CD4-positive, alpha-beta T cell treated with Interleukin-1 beta for 1 hour (primary cell): ENCODE data around the gene PRR15L.
A peak's percentile ranks its signal among the peaks of the same experiment; 100 is the strongest.
"Not testable (repeated sequence)": the region's sequence is repeated elsewhere in the genome, so short reads cannot be mapped to it uniquely, and the experiment has no call there.

Experiments used
- DNase-seq, 2 donors: peaks; one replicate each; pipeline ENCODE4 v3.0.0-alpha.2; 2020 to 2022

PRR15L gene

GRCh38 chr17:47956791-47957590 is 692 bp downstream of the PRR15L start:
- DNase-seq, result no peak

DNA sequence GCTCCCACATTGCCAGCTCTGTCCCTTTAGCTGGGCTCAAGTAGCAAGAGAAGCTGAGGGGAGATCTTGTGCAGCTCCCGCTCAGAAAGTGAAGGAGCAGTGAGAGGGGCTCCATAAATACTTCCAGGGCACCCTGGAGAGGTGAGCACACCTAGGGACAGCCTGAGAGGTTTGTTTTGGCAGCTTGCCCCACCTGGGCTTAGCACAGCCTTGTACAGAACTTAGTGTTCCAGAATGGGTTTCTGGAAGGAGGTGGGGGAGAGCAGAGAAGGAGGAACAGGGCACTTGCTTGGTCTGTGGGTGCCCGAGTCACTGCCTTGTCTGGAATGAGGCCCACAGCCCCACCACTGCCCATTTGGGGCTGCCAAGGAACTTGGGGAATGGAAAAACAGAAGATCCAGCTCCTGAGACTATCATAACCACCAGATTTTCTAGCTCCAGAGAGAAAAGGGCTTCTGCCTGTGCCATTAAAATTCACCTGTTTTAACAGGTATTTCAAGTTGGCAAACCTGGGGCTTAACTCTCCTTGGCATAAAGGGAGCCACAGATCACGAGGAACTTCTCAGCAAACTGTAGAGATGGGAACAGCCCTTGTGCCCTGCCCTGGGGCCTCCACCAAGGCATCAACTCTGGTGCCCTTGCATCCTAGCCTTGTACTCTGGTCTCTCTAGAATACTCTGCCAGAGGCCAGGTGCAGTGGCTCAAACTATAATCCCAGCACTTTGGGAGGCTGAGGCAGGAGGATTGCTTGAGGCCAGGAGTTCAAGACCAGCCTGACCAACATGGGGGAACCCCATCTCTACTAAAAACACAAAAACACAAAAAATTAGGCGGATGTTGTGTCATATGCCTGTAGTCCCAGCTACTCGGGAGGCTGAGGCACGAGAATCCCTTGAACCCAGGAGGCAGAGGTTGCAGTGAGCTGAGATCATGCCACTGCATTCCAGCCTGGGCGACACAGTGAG is 1.9 kb downstream of the PRR15L start:
- no peak for DNase-seq

GRCh38 chr17:47953909-47954308 is 3.8 kb downstream of the PRR15L start:
- no peak for DNase-seq

GRCh38 chr17:47952171-47953021 is 5.3 kb downstream of the PRR15L start:
- no peak for DNase-seq

DNA sequence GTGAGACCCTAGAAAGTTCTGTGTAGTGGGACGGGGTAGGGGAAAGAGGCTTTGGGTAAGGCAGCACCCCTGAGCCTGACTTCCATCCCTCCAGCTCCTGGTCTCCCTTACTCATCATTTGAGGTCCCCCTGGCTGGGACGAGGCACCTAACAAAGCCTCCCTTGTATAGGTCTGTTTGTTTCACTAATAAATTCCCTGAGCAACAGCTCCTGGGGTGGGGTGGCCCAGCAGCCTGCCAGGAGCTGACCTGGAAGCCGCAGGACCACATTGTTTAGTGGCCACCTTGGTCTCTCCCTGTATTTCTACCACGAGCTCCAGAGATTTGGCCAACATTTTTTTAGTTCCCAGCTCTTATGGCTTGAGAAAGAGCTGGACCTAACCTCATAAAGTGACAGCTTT is 7.2 kb downstream of the PRR15L start:
- no peak for DNase-seq

GRCh38 chr17:47949946-47950345 is 7.7 kb downstream of the PRR15L start:
- no peak for DNase-seq

- DNase-seq, result peak; percentile 76 to 80
Measured at GRCh38 chr17:47949197-47949759, 8.4 kb downstream of the PRR15L start.

DNA sequence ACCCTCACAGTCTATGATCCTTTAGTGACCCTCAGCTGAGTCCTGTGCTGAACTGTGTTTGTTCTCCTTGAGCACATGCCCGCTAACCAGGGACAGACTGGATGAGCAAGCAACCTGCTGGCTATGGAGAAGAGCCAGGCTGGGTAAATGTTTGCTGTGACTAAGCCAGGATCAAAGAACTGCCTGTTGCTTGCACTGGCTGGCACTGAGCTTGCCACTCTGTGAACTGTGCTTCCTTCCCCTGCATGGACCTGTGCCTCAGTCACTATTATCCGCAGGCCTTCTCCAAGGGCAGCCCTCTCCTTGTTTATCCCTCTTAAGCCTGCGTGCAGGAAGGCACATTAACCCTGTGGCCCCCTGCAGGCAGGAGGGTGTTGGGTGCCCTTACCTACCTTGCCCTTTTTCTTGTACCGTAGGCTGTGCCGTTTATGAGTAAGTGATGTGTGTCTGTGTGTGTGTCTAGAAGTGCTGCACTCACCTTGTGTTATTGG is 8.9 kb downstream of the PRR15L start:
- no peak for DNase-seq

DNA sequence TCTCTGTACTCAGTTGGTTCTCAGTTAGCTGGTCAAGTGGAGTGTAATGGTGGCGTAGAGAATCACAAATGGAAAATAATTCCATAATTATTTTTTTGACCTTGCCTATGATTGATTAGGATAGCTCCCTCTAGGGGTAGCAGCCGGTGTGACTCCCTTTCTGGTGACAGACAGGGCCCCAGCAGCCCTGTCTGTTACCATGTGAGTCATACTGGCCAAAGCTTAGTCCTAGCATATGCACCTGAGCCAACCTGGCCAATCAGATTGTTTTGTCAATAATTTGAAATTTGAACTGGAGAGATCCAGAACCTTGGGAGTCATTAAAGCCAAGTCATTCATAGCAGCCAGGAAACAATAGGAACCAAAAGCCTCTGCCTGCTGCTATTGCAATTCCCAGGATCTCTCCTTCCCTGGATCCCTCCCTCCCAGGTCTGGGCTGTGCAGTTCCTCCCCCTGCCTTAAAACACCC is 10.7 kb downstream of the PRR15L start:
- DNase-seq, result peak; percentile 73 to 78

GRCh38 chr17:47946516-47946915 is 11.2 kb downstream of the PRR15L start:
- DNase-seq, result no peak

DNA sequence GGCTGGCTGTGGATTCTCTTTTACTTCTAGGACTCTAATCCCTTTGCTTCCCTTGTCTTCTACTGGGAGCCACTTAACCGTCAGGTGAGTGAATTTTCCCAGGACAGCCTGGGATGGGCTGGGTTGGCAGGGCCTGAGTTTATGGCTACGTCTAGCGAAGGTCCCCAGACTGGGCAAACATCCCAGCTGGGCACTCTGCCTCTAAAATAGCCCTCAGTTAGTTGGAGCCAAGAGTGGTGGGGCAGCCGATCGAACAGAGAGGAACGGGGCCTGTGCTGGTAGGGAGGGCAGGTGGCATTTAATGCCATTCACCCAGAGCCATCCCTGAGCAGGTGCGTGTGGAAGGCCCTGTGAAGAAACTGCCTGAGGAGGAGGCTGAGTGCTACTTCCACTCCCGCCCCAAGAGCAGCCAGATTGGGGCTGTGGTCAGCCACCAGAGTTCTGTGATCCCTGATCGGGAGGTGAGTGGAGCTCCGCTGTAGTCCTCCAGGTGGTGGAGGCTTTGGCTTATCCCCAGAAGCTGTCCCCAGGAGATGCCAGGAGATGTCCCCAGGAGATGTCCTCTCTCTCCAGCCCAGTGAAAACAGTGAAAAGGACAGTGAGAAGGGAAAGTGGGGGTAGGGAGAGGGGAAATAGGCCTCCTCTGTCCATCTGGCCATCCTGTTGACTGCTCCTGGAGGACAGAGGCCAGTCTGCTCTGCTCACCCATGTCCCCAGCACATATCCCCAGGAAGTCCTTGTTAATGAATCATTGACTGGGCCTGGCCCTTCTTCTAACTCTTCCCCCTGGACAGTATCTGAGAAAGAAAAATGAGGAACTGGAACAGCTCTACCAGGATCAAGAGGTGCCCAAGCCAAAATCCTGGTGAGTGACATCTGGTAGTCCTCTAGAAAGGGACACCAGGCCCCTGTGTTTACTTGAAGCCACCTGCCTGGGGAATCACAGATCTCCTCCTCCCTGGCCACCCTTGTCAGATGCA is 11.9 kb downstream of the PRR15L start:
- no peak for DNase-seq

- peak; percentile 11 to 15 for DNase-seq
Measured at GRCh38 chr17:47945080-47945479, 12.6 kb downstream of the PRR15L start.

GRCh38 chr17:47942568-47942967 is 15.1 kb downstream of the PRR15L start:
- no peak for DNase-seq

DNA sequence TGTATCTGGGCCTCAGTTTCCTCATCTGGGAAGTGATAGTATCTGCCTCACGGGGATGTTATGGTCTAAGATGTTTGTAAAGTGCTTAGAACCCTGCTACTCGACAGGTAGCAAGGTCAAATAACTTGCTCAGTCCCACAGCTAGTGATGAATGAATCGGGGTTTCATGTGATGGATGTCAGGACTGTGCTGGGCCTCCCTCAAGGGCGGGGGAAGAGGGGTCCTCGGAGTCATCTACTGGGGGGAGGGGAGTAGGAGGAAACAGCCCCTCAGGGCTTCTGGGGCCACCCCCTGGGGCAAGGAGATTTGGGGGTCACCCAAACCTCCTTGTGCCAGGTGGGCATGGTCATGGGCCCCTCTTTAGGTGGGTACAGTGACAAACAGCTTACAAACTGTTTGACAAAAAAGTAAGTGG is 15.6 kb downstream of the PRR15L start:
- DNase-seq, result no peak

DNA sequence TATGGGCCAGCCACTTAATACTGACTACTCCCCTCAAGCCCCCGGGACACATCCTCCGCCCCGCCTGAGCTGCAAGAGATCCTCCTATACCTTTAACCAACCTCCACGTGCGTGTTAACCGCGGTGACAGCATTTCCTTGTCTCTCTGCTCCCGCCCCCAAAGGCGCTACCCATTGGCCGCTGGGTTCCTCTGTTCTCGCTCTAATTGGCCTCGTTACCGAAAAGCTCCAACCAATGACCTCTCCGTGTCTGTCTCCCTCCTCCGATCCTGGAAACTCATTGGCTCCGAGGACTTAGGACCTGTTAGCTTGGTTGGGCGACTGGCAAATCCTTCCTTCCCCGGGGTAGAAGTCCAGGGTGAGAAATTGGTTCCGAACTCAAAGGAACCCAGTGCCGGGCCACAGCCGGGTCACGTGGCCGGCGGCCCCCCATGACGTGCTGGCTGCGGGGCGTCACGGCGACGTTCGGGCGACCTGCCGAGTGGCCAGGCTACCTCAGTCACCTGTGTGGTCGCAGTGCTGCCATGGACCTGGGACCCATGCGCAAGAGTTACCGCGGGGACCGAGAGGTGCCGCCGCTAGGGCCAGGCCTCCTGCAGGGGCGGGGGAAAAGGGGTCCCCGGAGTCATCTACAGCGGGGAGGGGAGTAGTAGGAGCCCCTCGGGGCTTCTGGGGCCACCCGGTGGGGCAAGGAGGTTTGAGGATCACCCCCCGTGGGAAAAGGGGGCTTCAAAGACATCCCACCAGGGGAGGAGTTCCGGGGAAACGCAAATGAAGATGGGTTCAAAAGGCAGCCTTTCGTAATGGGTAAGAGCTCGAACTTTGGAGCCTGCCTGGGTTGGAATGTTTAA is 16.2 kb downstream of the PRR15L start, which contains the start of gene PNPO:
TSS of gene PNPO (plus strand) at position 326 of the 850 bp plus-strand sequence. CDS start at position 431, 105 bp downstream.
- DNase-seq, result peak; percentile 94 to 96

- DNase-seq, result no peak
Measured at GRCh38 chr17:47937941-47938340, 19.7 kb downstream of the PRR15L start.

DNA sequence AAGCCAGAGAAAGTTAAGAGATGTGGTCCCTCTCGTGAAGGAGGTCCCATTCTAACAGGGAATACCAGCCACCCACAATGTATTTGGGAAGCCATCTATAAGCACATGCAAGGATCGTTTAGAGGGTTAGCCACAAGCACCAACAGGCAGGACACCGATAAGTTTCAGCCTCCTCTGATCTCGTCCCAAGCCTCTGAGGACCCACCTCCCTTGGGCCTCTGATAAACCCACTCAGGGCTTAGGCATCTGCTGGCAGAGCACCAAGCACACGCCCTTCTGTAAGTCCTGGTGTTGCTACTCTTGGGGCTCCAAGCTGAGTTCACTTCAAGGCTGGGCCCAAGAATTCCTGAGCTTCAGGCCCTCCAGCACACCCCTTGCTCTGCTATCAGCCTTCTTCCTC is 21.7 kb downstream of the PRR15L start:
- no peak for DNase-seq

GRCh38 chr17:47935468-47935867 is 22.2 kb downstream of the PRR15L start:
- DNase-seq, result not testable (repeated sequence)

DNA sequence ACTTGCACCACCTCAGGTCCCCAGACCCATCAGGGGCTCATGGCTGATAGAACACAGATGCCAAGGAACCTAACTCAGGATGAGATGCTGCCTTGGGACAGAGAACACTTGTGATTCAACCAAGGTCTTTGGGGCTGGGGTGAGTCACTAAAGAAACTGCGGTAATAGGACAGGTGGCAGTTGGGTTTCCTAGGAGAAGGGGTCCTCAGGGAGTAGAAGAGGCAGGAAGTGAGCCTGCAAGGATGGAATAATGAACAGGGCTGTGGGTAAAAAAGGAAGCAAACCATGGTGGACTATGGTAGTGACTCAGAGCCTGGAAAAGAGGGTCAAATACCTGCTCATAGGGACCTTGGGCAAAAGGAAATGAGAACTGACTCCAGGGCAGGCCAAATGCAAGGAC is 22.8 kb downstream of the PRR15L start:
- no peak for DNase-seq

DNA sequence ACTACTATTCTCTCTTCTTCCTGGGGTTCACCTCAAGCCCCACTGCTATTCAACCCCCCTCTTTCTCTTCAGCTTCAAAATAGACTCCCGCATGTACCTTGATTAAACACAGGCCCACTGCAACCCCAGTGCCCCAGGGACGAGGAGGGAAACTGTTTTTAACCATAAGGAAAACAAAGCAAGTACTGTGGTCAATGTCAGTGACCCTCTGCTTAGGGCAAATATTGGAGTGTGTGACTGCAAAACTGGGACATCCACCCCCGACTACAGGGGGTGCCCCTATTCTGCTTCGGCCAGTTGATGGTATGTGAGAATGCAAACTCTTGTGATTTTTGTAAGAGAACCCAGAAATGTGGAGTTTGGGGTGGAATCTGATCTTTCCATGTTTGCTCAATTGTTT is 25.8 kb downstream of the PRR15L start:
- no peak for DNase-seq
